ENCODE measurements around the gene POLR3A.
"Not testable (repeated sequence)": the region's sequence is repeated elsewhere in the genome, so short reads cannot be mapped to it uniquely, and the experiment has no call there.

The POLR3A gene

GRCh38 chr10:78019264-78019663 is 10.1 kb downstream of the POLR3A start:
- no peak for DNase-seq (ENCODE audit: low spot score)

- DNase-seq (ENCODE audit: low spot score), result no peak
These were observed 11.5 kb downstream of the POLR3A start for GRCh38 chr10:78017856-78018255.

DNA sequence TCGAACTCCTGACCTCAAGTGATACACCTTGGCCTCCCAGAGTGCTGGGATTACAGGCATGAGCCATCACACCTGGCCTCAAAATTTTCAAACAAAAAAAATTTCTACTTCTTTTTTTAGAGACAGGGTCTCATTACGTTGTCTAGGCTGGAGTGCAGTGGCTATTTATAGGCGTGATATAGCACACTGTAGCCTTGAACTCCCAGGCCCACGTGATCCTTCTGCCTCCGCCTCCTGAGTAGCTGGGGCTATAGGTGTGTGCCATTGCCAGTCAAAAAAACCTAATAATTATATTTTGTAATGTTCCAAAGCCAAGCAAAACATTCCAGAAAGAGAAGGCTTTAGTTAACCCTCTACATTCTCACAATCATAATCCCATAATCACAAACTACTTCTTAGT is 13.8 kb downstream of the POLR3A start:
- no peak for DNase-seq (ENCODE audit: low spot score)

DNA sequence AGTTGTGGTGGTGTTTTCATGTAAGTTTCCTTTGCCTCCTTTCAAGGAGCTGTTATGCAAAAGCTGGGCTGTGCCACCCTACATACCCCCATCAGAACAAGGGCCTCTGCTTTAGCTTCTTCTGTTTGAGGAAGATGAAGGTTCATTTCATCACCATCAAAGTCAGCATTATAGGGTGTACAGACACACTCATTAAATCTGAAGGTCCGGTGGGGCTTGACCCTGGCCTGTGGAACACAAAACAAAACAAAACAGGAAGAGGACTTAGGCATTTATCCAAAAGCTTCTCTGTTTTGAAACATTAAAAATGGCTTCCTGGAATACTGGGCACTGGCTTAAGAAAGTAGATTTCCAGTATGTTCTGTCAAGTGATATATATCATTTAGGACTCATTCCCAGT is 15.8 kb downstream of the POLR3A start:
- DNase-seq (ENCODE audit: low spot score), result no peak

- no peak for DNase-seq (ENCODE audit: low spot score)
These were observed 18.2 kb downstream of the POLR3A start for GRCh38 chr10:78011065-78011464.

GRCh38 chr10:78010278-78010677 is 19.0 kb downstream of the POLR3A start:
- DNase-seq (ENCODE audit: low spot score), result no peak

- no peak for DNase-seq (ENCODE audit: low spot score)
These were observed 19.7 kb downstream of the POLR3A start for GRCh38 chr10:78009662-78010061.

- no peak for DNase-seq (ENCODE audit: low spot score)
These were observed 22.1 kb downstream of the POLR3A start for GRCh38 chr10:78007172-78007571.

GRCh38 chr10:78004215-78005026 is 24.9 kb downstream of the POLR3A start:
- no peak for DNase-seq (ENCODE audit: low spot score)

DNA sequence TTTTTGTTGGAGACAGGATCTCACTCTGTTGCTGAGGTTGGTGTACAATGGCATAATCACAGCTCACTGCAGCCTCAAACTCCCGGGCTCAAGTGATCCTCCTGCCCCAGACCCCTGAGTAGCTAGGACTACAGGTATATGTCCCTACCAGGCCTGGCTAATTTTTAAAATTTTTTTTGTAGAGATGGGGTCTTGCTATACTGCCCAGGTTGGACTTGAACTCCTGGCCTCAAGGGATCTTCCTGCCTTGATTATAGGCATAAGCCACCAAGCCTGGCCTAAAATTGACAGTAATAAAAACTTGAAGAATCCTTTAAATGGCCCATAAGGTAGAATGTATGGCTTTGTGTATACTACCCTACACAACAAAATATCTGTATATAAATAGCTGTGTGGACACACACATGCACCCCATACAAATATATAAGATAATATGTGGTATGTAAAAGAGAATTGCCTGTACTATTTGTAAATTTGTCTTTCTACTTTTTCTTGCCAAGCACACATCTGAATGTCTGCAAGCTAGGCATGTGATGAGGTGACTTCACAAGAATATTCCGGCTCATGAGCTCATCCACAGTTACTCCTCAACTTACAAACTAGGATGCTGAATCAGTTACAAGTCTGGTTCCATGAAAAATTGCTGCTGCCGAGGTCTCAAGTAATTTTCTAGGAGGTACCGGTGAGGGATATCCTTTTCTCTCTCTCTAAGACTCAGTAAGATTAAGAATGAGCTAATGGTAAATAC is 26.6 kb downstream of the POLR3A start:
- no peak for DNase-seq (ENCODE audit: low spot score)

DNA sequence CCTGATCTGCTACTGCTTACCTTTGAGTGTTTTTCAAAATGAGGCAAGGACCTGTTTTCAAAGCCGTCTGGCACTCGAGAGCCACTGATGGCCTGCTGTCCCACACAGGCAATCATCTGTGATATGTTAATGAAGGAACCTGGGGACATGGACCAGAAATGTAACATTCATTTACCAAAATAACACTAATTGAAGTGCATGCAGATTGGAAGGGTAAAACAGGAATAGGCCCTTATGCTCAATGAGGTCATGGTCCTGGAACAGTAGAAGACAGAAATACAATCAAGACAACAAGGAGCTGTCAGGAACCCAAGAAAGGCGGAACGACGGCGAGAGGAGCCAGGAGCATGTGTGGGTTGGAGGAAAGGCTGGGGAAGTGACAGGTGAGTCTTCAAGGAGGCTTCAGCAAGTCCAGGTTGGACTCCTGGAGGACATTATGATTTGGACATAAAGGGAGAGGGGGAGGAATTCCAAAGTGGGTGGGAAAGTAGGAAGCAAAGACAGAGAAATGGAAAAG is 28.3 kb downstream of the POLR3A start:
- no peak for DNase-seq (ENCODE audit: low spot score)

DNA sequence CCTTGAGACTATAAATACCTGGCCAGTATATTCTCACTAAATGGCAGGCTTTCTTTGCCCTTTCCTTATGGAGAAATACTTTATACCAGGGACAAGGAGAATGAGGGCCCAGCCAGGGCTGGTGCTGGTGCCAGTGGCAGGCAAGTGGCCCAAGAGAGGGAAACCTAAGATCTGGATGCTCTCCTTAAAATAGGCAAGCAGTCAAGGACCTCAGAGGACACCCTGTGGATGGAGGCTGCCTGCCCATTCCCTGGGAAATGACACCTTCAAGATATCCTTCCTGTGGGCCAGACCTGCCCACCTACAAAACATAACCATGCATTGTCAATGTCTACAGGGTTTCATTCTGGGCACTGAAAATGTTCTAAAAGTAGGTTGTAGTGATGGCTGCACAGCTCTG is 29.1 kb downstream of the POLR3A start:
- DNase-seq (ENCODE audit: low spot score), result no peak

GRCh38 chr10:77998780-77999179 is 30.5 kb downstream of the POLR3A start:
- not testable (repeated sequence) for DNase-seq (ENCODE audit: low spot score)

- no peak for DNase-seq (ENCODE audit: low spot score)
These were observed 35.7 kb downstream of the POLR3A start for GRCh38 chr10:77993620-77994019.

DNA sequence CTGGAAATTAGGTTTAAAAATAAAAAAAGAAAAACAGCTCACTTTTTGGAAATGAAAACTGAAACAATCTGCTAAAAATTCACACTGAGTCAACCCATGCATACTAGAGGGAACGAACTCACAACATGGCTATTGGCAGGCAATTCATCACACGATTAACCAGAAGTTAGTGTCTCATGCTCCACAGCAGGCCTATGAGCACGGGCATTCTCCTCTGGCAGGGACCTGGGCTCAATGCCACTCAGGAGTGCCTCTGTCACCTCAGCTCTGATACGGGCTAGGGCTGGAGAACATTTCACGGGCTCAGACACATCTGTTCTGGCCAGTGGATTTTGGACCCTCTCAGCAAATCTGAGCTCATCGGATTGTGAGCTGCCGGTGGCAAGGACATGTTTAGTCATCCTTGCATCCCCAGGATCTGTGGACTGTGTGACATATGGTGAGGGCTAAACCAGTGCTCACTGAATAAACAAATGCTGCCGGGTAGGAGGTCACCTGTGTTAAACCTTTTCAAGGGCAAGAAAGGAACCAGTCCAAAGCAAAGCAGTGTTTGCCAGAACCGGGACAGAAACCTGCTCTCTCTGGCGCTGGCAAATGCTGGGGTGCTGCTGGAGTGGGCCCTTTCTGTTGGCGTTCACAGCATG is 40.1 kb downstream of the POLR3A start:
- no peak for DNase-seq (ENCODE audit: low spot score)

GRCh38 chr10:77987671-77988255 is 41.6 kb downstream of the POLR3A start:
- no peak for DNase-seq (ENCODE audit: low spot score)

- DNase-seq (ENCODE audit: low spot score), result no peak
These were observed 44.3 kb downstream of the POLR3A start for GRCh38 chr10:77984986-77985385.

DNA sequence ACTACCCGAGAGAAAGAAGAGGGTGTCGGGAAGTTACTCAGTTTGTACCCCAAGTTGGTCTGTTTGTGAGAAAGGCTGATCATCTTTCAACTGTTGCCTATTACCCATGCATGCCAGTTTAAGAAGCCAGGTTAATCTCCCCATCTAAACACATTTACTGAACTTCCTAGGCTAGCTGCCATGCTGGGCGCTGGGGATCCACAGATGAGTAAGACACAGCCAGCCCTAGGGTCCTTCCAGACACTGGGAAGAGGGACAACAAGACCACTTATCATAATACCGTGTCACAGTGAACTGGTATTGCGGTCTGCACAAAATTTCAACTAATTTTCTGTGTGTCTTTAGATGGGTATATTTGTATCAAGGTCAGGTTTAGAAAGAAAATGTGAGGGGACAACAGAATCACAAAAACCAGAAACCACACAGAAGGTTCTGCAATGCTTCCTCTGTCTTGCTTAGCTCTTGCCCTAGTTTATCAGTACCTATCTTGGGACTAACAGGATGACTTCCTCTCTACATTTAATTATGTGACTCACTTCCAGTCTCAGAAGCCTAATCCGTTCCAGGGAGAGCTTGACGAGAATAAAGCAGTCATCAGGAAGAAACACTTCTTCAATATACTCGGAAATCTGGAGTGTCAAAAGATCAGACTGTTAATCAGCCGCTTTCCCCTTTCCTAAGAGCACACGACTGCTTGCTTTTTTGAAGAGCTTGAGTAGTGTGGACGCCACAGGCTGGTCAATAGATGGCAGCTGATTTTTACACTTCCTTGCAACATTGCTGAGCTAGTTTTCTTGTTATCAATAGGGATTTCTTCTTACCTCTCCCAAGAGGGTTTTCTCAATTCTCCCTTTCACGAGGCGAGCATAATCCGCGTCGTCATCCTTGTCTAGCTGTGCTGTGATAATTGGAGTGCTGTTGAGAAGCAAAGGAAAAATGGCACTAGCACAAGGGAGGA is 45.7 kb downstream of the POLR3A start:
- DNase-seq (ENCODE audit: low spot score), result no peak

- no peak for DNase-seq (ENCODE audit: low spot score)
These were observed 48.0 kb downstream of the POLR3A start for GRCh38 chr10:77981281-77981680.

GRCh38 chr10:77979221-77979620 is 50.1 kb downstream of the POLR3A start:
- DNase-seq (ENCODE audit: low spot score), result no peak

DNA sequence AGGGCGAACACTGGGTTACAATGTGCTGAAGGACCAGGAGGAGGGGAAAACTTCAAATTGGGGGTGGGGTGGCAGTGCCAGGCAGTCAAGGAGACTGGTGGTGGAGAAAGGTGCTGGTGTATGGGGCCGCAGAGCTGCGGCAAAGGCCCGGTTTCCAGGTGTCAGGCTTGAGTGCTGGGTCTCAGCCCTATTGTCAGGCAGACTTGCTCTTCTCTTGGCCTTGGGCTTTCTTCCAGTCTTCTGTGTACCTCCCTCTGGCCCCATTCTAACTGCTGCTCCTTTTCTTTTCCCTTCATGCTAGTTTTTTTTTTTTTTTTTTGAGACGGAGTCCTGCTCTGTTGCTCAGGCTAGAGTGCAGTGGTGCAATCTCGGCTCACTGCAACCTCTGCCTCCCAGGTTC is 51.0 kb downstream of the POLR3A start:
- DNase-seq (ENCODE audit: low spot score), result no peak
